C4-2B (cell line): Measurements from ENCODE around the gene SHISA4.

Source experiments
- ZFX ChIP-seq: fragments of 450-650 bp; IDR thresholded peaks from 2 replicates; pipeline ENCODE4 v1.6.1; 2017
- TF ChIP-seq, protein P1 (sequence below): fragments of 450-650 bp; conservative IDR thresholded peaks from 2 replicates; pipeline ENCODE4 v1.5.1; 2017; ENCODE audit warnings: mild to moderate bottlenecking

- TF ChIP-seq, protein P1, sequence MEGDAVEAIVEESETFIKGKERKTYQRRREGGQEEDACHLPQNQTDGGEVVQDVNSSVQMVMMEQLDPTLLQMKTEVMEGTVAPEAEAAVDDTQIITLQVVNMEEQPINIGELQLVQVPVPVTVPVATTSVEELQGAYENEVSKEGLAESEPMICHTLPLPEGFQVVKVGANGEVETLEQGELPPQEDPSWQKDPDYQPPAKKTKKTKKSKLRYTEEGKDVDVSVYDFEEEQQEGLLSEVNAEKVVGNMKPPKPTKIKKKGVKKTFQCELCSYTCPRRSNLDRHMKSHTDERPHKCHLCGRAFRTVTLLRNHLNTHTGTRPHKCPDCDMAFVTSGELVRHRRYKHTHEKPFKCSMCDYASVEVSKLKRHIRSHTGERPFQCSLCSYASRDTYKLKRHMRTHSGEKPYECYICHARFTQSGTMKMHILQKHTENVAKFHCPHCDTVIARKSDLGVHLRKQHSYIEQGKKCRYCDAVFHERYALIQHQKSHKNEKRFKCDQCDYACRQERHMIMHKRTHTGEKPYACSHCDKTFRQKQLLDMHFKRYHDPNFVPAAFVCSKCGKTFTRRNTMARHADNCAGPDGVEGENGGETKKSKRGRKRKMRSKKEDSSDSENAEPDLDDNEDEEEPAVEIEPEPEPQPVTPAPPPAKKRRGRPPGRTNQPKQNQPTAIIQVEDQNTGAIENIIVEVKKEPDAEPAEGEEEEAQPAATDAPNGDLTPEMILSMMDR: no peak
- TF ChIP-seq ZFX: no peak
Observed at GRCh38 chr1:201845331-201846083, 43.2 kb upstream of the SHISA4 start.
